ENCODE results near the gene TEPSIN. TPM values are rescaled to one million over a fixed set of nuclear protein-coding genes. Genes with fewer than 3 reads are reported as not detected.

The TEPSIN gene
- total RNA-seq, 4 donors from 2014 or later, result 43.0 to 94.5 (median 55.3) TPM

- no peak overlapping the region for H3K27ac ChIP-seq
- no peaks in the 10 kb centered on the region for H3K9me3 ChIP-seq
- DNase-seq (ENCODE audit: low spot score in 2 of 2), result no peak
- 83% methylated on average over 2 of the region's 17 CpGs for WGBS
- peaks cover 60% of the 10 kb centered on the region for H3K36me3 ChIP-seq
- peaks cover 19% of the 10 kb centered on the region for H3K4me1 ChIP-seq
- no peak overlapping the region for H3K4me3 ChIP-seq
- no peak for TF ChIP-seq EP300 (IDR thresholded peaks at IDR 0.05)
- TF ChIP-seq CTCF (IDR thresholded peaks at IDR 0.05), result no peak
- TF ChIP-seq POLR2AphosphoS5 (IDR thresholded peaks at IDR 0.05), result no peak
- no peak for TF ChIP-seq POLR2A (IDR thresholded peaks at IDR 0.05)
- H3K27me3 ChIP-seq, result no peaks in the 10 kb centered on the region
Measured at GRCh38 chr17:81233316-81233715, 5.5 kb downstream of the TEPSIN start.

- H3K36me3 ChIP-seq, result peaks cover 60% of the 10 kb centered on the region
- DNase-seq (ENCODE audit: low spot score in 2 of 2), result no peak
- no peak overlapping the region for H3K27ac ChIP-seq
- TF ChIP-seq POLR2AphosphoS5 (IDR thresholded peaks at IDR 0.05) (no peak), EP300 (IDR thresholded peaks at IDR 0.05) (no peak), POLR2A (IDR thresholded peaks at IDR 0.05) (no peak), CTCF (IDR thresholded peaks at IDR 0.05) (no peak)
- peaks cover 13% of the 10 kb centered on the region for H3K4me1 ChIP-seq
- WGBS, result 90% methylated on average over 2 of the region's 19 CpGs
- H3K9me3 ChIP-seq, result no peaks in the 10 kb centered on the region
- no peaks in the 10 kb centered on the region for H3K27me3 ChIP-seq
- no peak overlapping the region for H3K4me3 ChIP-seq
Measured at GRCh38 chr17:81232616-81233241, 6.1 kb downstream of the TEPSIN start.

- no peak overlapping the region for H3K27ac ChIP-seq
- H3K36me3 ChIP-seq, result peaks cover 60% of the 10 kb centered on the region
- DNase-seq (ENCODE audit: low spot score in 2 of 2), result no peak
- TF ChIP-seq EP300 (IDR thresholded peaks at IDR 0.05), result no peak
- no peak for TF ChIP-seq POLR2AphosphoS5 (IDR thresholded peaks at IDR 0.05)
- TF ChIP-seq POLR2A (IDR thresholded peaks at IDR 0.05), result no peak
- no peak for TF ChIP-seq CTCF (IDR thresholded peaks at IDR 0.05)
- no peak overlapping the region for H3K4me3 ChIP-seq
- peaks cover 5% of the 10 kb centered on the region for H3K4me1 ChIP-seq
- WGBS, result 100% methylated on average over 1 of the region's 43 CpGs
- H3K27me3 ChIP-seq, result no peaks in the 10 kb centered on the region
- no peaks in the 10 kb centered on the region for H3K9me3 ChIP-seq
Measured at GRCh38 chr17:81231766-81232581, 6.9 kb downstream of the TEPSIN start.

GRCh38 chr17:81231121-81231645 lies 7.7 kb downstream of the TEPSIN start:
- TF ChIP-seq CTCF (IDR thresholded peaks at IDR 0.05) (no peak), EP300 (IDR thresholded peaks at IDR 0.05) (no peak), POLR2AphosphoS5 (IDR thresholded peaks at IDR 0.05) (no peak), POLR2A (IDR thresholded peaks at IDR 0.05) (no peak)
- H3K4me3 ChIP-seq, result no peak overlapping the region
- H3K27me3 ChIP-seq, result no peaks in the 10 kb centered on the region
- H3K9me3 ChIP-seq, result no peaks in the 10 kb centered on the region
- 97% methylated on average over 7 of the region's 31 CpGs for WGBS
- peaks cover 59% of the 10 kb centered on the region for H3K36me3 ChIP-seq
- no peak overlapping the region for H3K27ac ChIP-seq
- no peak for DNase-seq (ENCODE audit: low spot score in 2 of 2)
- no peaks in the 10 kb centered on the region for H3K4me1 ChIP-seq
